Mammary epithelial cell (primary cell): ENCODE results near the gene MYH3.

Experiments
- EZH2 ChIP-seq: IDR thresholded peaks from 2 replicates; pipeline ENCODE4 v1.6.1; 2012; ENCODE audit warnings: low read length, inconsistent platforms, borderline replicate concordance
- TF ChIP-seq, protein P1 (sequence below), 2 donors: IDR thresholded peaks in 1 of 2; conservative IDR thresholded peaks in 1 of 2; 2 replicates each; pipeline ENCODE4 v1.5.1; 2011 to 2012; ENCODE audit warnings: inconsistent platforms in 2 of 2, low read length in 2 of 2, mild to moderate bottlenecking in 2 of 2, control low read depth in 1 of 2, low read depth in 1 of 2; ENCODE audit not compliant: insufficient read depth in 1 of 2; ENCODE audit errors: extremely low read depth in 1 of 2

- TF ChIP-seq, protein P1, sequence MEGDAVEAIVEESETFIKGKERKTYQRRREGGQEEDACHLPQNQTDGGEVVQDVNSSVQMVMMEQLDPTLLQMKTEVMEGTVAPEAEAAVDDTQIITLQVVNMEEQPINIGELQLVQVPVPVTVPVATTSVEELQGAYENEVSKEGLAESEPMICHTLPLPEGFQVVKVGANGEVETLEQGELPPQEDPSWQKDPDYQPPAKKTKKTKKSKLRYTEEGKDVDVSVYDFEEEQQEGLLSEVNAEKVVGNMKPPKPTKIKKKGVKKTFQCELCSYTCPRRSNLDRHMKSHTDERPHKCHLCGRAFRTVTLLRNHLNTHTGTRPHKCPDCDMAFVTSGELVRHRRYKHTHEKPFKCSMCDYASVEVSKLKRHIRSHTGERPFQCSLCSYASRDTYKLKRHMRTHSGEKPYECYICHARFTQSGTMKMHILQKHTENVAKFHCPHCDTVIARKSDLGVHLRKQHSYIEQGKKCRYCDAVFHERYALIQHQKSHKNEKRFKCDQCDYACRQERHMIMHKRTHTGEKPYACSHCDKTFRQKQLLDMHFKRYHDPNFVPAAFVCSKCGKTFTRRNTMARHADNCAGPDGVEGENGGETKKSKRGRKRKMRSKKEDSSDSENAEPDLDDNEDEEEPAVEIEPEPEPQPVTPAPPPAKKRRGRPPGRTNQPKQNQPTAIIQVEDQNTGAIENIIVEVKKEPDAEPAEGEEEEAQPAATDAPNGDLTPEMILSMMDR (conservative IDR thresholded peaks at IDR 0.05 in 1 of 2, IDR thresholded peaks at IDR 0.05 in 1 of 2; ENCODE audit: extremely low read depth in 1 of 2, insufficient read depth in 1 of 2, low read depth in 1 of 2, low read length in 2 of 2): peak; percentile 50 to 57
- TF ChIP-seq EZH2: no peak
Observed at GRCh38 chr17:10683853-10684252, 26.7 kb upstream of the MYH3 start.
